ENCODE data around the gene NUP50. TPM values are rescaled to one million over a fixed set of nuclear protein-coding genes. Genes with fewer than 3 reads are reported as not detected.

The NUP50 gene
- total RNA-seq, result 67.8 TPM

GRCh38 chr22:45163451-45164269, at the start of gene NUP50:
Gene NUP50, plus strand, starts transcription at chr22:45163925. Its CDS starts 4,253 bp downstream, at chr22:45168178.
- peak; percentile 87 for ATAC-seq

- ATAC-seq, result no peak
Measured at GRCh38 chr22:45120440-45120839, 43.3 kb upstream of the NUP50 start.

DNA sequence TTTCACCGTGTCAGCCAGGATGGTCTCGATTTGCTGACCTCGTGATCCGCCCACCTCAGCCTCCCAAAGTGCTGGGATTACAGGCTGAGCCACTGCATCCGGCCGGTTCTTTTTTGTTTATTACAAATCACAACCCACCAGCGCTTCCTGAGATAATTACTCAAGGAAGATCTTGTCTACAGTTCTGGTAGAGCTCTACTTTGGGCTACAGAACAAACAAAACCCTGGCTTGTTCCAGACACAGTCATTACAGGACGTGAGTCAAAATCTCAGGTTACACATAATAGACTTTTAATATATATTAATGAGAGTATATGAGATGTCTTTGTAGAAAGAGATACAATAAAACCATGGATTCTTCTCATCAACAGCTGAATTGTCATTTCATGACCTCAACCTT, 42.8 kb upstream of the NUP50 start:
- no peak for ATAC-seq

- no peak for ATAC-seq
Measured at GRCh38 chr22:45124176-45124847, 39.4 kb upstream of the NUP50 start.

DNA sequence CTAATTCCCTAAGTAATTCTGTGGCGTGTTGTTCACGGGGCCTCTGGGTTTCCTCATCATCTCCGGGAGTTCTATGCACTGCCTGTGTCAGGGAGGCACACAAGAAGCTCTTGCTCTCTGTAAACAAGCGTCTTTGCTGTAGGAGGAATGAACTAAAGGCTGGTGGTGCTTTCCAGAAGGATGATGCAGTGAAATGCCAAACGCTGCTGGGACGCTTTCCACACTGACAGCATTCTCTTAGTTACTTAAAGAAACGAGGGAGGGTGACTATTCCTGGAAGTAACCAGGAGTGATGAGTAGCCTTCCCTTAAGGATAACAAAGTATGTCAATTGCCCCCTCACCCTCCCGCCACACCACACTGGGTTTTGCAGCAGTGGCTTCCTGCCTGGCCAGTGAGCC, 38.5 kb upstream of the NUP50 start:
- no peak for ATAC-seq

GRCh38 chr22:45127866-45128265, 35.9 kb upstream of the NUP50 start:
- no peak for ATAC-seq

DNA sequence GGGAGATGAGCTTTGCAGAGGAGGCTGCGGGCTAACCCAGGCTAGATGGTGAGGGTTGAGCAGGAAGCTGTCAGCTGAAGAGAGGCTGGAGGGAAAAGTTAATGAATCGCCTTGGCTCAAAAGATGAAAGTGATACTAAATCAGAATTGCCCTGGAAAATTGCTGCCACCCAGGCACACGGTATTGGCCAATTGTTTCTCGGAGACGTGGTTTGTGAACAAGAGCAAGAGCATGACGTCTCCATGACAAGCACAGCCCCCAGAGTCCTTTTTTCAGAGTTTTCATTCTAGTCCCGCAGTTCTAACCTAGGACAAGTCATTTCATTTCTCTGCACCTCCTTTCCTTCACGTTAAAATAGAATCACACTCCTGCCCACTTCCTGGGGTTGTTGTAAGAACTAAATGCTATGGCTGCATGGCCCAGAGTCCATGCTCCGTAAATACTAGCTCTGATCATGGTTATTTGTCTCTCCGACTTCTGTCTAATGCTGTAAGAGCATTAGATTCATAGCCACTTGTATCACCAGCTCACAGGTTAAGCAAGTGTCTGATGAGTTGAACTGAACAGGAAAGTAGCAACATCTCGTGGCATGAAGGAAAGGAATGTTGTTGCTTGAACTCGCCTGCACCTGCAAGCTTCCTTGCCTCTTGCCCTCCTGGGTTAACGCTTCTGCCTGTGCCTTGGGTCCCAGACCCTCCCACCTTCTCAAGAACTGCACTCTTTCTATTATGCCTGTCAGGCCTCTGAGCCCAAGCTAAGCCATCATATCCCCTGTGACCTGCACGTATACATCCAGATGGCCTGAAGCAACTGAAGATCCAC, 33.8 kb upstream of the NUP50 start:
- peak; percentile 81 for ATAC-seq

DNA sequence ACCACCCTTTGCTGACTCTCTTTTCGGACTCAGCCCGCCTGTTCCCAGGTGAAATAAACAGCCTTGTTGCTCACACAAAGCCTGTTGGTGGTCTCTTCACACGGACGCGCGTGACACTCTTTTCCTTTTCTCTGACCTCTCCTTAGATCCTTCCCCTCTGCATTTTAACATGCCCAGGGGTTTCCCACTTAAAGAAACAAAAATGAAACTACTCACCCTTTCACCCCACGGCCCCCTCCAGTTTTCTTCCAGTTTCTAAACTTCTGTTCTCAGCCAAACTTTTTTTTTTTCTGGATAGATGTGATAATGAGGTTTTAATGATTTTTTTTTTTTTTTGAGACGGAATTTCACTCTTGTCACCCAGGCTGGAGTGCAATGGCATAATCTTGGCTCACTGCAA, 32.8 kb upstream of the NUP50 start:
- ATAC-seq, result no peak

DNA sequence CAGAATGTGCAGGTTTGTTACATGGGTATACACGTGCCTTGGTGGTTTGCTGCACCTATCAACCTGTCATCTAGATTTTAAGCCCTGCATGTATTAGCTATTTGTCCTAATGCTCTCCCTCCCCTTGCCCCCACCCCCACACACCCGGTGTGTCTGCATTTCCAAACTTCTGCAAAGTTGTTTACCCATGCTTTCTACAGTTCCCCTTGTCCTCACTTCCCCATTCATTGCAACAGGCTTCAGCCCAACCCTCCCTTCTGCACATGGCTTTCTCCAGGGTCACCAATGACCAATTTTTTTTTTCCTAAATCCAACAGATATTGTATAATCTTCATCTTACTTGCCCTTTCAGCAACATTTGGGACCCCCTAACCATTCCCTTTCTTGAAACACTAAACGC, 32.0 kb upstream of the NUP50 start:
- no peak for ATAC-seq

DNA sequence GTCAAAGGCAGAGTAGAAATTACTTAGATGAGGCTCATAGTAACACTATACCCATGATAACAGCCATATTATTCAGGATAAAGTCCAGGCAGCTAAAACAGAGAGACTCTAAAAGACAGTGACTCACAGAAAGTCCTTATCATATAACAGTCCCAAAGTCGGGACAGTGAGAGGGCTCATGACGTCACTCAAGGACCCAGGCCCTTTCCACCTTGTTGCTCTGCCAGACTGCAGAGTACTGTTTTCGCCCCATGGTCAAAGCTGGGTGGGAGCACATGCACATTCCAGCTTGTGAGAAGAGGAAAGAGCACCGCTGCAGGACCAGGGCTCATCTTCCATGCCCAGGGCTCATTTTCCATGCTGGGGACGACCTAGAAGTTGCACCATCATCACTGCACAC, 29.4 kb upstream of the NUP50 start:
- ATAC-seq, result no peak

- no peak for ATAC-seq
Measured at GRCh38 chr22:45136594-45136993, 27.1 kb upstream of the NUP50 start.

DNA sequence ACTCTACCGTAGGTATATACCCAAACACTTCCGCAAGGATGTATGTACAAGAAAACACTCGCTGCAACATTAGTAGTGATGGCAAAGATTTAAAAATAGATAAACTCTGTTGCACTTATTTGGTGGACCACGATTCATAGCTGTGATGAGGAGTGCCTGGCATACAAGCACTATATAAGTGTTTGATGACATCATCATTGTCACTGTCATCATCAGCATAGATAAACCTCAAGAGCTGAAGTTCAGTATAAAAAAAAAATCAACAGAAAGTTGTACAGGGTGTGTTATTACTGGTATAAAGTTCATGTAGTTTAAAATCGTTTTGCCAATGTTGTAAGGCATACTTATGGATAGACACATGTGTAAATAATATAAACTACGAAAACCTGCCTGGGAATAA, 24.0 kb upstream of the NUP50 start:
- ATAC-seq, result no peak

DNA sequence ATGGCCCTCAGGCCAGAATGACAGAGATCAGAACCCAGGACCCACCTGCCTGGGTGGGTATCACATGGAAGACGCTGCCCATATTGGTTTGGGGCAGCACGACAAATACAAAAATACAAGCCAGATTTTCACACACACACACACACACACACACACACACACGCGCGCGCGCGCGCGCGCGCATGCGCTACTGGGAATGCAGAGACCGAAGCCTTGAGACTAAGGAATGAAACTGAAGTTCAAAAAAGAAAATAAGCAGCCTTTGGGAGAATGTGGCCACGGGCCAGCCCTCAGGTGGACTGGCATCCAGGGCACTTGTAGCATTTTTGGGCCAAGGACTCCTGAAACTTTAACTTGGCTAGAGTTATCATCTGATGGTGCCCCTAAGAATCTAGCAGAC, 21.3 kb upstream of the NUP50 start:
- no peak for ATAC-seq

GRCh38 chr22:45144916-45145315, 18.8 kb upstream of the NUP50 start:
- ATAC-seq, result no peak

- no peak for ATAC-seq
Measured at GRCh38 chr22:45149671-45150070, 14.1 kb upstream of the NUP50 start.

GRCh38 chr22:45150139-45150538, 13.6 kb upstream of the NUP50 start:
- peak; percentile 16 for ATAC-seq

GRCh38 chr22:45151503-45151902, 12.2 kb upstream of the NUP50 start:
- no peak for ATAC-seq

DNA sequence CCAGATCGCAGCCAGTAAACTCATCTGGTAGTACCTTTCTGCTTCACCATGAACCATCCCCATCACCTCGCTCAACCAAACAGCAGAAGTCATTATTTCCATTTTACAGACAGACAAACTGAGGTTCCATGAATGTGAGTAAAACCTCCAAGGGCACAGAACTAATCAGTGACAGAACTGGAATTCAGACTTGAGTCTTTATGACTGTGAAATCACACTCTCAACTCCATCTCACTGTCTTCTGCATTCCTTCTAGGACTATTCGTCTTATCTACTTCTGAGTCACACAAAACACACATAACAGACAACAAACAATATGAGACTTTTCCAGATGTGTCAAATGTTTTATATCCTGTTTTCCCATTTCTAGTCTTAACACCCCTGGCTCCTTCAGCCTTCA, 9.3 kb upstream of the NUP50 start:
- no peak for ATAC-seq

DNA sequence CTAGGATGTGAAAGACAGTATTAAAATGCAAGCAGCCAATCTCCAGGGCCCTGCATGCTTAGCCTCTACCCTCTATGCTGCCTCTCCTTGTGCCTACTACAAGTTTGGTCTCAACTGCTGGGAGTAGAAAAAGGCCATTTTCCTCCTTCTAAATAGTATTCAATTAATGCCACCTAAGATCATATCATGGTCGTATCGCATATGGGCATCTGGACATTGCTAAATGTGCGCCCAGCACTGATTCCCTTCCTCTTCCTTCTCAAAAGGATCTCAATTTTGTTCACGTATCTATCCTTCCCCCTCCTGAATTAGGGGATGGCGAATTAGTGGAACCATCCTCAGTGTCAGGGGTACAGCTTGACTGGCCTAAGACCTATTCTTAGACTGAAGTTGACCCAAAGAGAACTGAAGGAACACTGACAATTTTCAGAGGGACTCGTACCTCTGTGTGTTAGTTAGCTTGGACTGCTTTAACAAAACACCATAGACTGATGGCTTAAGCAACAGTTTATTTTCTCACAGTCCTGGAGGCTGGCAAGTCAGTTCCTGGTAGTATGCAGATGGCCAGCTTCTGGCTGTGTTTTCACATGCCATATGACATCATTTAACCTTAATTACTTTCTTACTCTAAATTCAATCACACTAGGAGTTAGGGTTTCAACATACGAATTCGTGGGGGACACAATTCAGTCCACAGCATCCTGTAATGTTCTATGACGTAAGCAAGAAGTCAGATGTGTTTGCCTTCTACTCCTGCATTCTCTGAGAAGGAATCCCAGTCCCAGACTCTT, 8.5 kb upstream of the NUP50 start:
- ATAC-seq, result no peak

- ATAC-seq, result no peak
Measured at GRCh38 chr22:45157907-45158306, 5.8 kb upstream of the NUP50 start.

GRCh38 chr22:45159652-45160462, 3.9 kb upstream of the NUP50 start:
- no peak for ATAC-seq

- no peak for ATAC-seq
Measured at GRCh38 chr22:45162531-45162930, 1.2 kb upstream of the NUP50 start.
